ENCODE data around the gene PDZD4. TPM values are rescaled to one million over a fixed set of nuclear protein-coding genes. Genes with fewer than 3 reads are reported as not detected.
A peak's percentile ranks its signal among the peaks of the same experiment; 100 is the strongest.

Gene PDZD4
- total and polyA plus RNA-seq, 2 donors from 2014 or later, result 4.7 to 7.0 TPM

- DNase-seq, result no peak
- Histone ChIP-seq H3K9me3 (ENCODE audit: control insufficient read depth in 2 of 3, insufficient read depth in 1 of 3, low read length in 3 of 3) (no peaks in the 10 kb centered on the region), H3K27ac (ENCODE audit: low read depth in 2 of 2, low read length in 2 of 2) (peak overlapping the region in 1 of 2 donors; percentile 88), H3K9ac (ENCODE audit: low read length in 3 of 3) (peak overlapping the region in 2 of 3 donors; percentile 41 to 87), H3K36me3 (ENCODE audit: control insufficient read depth in 2 of 3, insufficient read depth in 3 of 3, low read length in 3 of 3) (no peaks in the 10 kb centered on the region), H3K4me1 (ENCODE audit: control insufficient read depth in 2 of 3, insufficient read depth in 2 of 3, low read depth in 1 of 3, low read length in 3 of 3) (peaks cover 0 to 18% (median 0%) of the 10 kb centered on the region in 3 donors), H3K4me3 (ENCODE audit: low read length in 3 of 3) (peak overlapping the region; percentile 75 to 79 (median 76)), H3K27me3 (ENCODE audit: control insufficient read depth, insufficient read depth, low read length) (no peaks in the 10 kb centered on the region)
- intact Hi-C loops (cut with DNase I), result no loop called here
- TF ChIP-seq CTCF (IDR thresholded peaks at IDR 0.05; ENCODE audit: borderline replicate concordance, extremely low read depth, insufficient read depth), result no peak
- no peak for FAIRE-seq
Measured at GRCh38 chrX:153793291-153793690, 37.1 kb downstream of the PDZD4 start.

GRCh38 chrX:153792368-153792767 is 38.0 kb downstream of the PDZD4 start:
- intact Hi-C loops (cut with DNase I), result no loop called here
- Histone ChIP-seq H3K27me3 (ENCODE audit: control insufficient read depth, insufficient read depth, low read length) (no peaks in the 10 kb centered on the region), H3K4me1 (ENCODE audit: control insufficient read depth in 2 of 3, insufficient read depth in 2 of 3, low read depth in 1 of 3, low read length in 3 of 3) (peaks cover 0 to 18% (median 0%) of the 10 kb centered on the region in 3 donors), H3K27ac (ENCODE audit: low read depth in 2 of 2, low read length in 2 of 2) (no peak overlapping the region), H3K9me3 (ENCODE audit: control insufficient read depth in 2 of 3, insufficient read depth in 1 of 3, low read length in 3 of 3) (no peaks in the 10 kb centered on the region), H3K36me3 (ENCODE audit: control insufficient read depth in 2 of 3, insufficient read depth in 3 of 3, low read length in 3 of 3) (no peaks in the 10 kb centered on the region), H3K4me3 (ENCODE audit: low read length in 3 of 3) (no peak overlapping the region), H3K9ac (ENCODE audit: low read length in 3 of 3) (no peak overlapping the region)
- FAIRE-seq (no peak), DNase-seq (no peak)
- no peak for TF ChIP-seq CTCF (IDR thresholded peaks at IDR 0.05; ENCODE audit: borderline replicate concordance, extremely low read depth, insufficient read depth)

DNA sequence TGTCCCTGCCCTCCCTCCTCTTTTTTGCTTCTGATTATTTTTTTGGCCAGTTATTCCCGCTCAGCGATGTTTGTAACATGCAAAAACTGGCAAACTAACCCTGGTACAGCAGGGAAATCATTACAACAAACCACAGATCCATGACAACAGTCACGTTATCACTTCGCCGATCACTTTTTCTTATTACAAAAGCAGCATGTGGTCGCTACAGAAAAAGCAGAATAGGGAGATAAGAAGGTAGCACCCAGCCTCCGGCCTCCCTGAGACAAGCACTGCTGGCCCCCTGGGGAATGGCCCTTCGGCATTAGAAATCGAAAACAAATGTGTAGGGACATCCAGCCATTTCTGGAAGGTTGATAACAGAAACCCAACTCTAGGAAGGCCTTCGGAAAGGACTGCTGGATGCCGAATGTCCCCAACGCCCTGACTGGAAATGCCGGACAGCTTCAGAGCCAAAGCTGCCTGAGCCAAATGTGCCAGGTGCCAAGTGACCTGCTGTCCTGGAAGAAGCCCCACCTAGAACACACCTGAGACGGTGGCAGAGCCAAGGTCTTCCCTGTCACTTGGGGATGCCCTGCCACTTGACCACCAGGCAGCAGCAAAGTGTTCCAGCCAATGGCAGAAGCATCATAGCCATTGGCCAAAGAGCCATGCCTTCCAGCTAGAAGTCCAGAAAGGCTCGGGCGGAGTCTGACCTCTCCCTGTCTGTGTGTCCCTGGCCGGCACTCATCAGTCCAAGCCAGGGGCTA is 39.1 kb downstream of the PDZD4 start:
- intact Hi-C loops (cut with DNase I), result no loop called here
- H3K9me3 ChIP-seq (ENCODE audit: control insufficient read depth in 2 of 3, insufficient read depth in 1 of 3, low read length in 3 of 3), result no peaks in the 10 kb centered on the region
- H3K4me3 ChIP-seq (ENCODE audit: low read length in 3 of 3), result no peak overlapping the region
- no peaks in the 10 kb centered on the region for H3K36me3 ChIP-seq (ENCODE audit: control insufficient read depth in 2 of 3, insufficient read depth in 3 of 3, low read length in 3 of 3)
- no peak for DNase-seq
- H3K27me3 ChIP-seq (ENCODE audit: control insufficient read depth, insufficient read depth, low read length), result no peaks in the 10 kb centered on the region
- H3K27ac ChIP-seq (ENCODE audit: low read depth in 2 of 2, low read length in 2 of 2), result no peak overlapping the region
- H3K9ac ChIP-seq (ENCODE audit: low read length in 3 of 3), result no peak overlapping the region
- H3K4me1 ChIP-seq (ENCODE audit: control insufficient read depth in 2 of 3, insufficient read depth in 2 of 3, low read depth in 1 of 3, low read length in 3 of 3), result peaks cover 0 to 18% (median 0%) of the 10 kb centered on the region in 3 donors
- no peak for TF ChIP-seq CTCF (IDR thresholded peaks at IDR 0.05; ENCODE audit: borderline replicate concordance, extremely low read depth, insufficient read depth)
- no peak for FAIRE-seq
